ENCODE results near the gene VMP1. TPM values are rescaled to one million over a fixed set of nuclear protein-coding genes. Genes with fewer than 3 reads are reported as not detected.
"Not testable (repeated sequence)": the region's sequence is repeated elsewhere in the genome, so short reads cannot be mapped to it uniquely, and the experiment has no call there.

VMP1 gene
- total RNA-seq, 1 experiment from 2014 or later = 72.8 TPM

DNA sequence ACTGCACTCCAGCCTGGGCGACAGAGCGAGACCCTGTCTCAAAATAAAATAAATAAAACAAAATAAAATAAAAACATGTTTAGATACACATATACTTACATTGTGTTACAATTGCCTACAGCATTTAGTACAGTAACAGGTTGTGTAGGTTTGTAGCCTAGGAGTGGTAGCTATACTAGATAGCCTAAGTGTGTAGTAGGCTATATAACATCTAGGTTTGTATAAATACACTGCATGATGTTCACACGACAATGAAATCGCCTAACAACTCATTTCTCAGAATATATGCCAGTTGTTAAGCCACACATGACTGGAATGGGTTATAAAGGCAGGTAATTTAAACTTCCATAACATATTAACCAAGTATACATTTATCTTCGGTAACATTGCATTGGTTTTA lies 94.7 kb downstream of the VMP1 start (continued):
- no peak for TF ChIP-seq ATF2 (CRISPR knock-in tag; IDR thresholded peaks at IDR 0.05; ENCODE audit: borderline replicate concordance, low read depth)

DNA sequence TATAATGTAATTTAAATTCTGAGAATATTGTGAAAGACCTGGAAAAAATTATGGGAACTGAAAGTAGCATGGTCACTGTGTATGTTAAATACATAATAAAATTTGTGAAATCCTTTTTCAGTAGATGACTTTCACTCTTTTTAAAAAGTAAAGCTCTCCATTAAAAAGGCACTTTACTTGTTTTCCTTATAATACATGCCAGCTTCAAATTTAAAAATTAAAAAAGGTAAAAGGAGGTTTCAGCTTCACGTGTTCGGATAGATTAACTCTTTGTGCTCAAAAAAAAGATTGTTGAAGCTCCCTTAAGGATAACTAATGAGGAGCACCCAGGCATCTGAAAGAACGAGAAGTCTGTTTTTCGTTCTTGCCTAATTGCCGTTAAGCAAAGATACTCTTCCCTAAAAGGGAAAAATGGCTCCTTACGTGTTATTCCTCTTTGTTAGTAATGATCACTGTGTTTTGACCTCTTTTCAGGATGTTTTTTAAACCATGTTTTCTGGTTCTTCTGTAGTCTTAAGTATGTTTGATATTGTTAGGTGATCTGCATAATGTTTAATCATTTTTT lies 97.5 kb downstream of the VMP1 start:
- no peaks in the 10 kb centered on the region for H3K4me1 Mint-ChIP-seq
- POLR2A ChIA-PET = no interaction called here
- H3K27ac Mint-ChIP-seq = no peak overlapping the region
- no peak overlapping the region for H3K4me3 Mint-ChIP-seq
- H3K9me3 Mint-ChIP-seq = no peaks in the 10 kb centered on the region
- ATAC-seq = no peak
- TF ChIP-seq NFE2L1 (CRISPR knock-in tag; IDR thresholded peaks at IDR 0.05) = no peak
- no peaks in the 10 kb centered on the region for H3K36me3 Mint-ChIP-seq
- CTCF ChIA-PET = no interaction called here
- DNase-seq (ENCODE audit: low spot score) = no peak
- no peaks in the 10 kb centered on the region for H3K27me3 Mint-ChIP-seq (ENCODE audit: low read depth)

DNA sequence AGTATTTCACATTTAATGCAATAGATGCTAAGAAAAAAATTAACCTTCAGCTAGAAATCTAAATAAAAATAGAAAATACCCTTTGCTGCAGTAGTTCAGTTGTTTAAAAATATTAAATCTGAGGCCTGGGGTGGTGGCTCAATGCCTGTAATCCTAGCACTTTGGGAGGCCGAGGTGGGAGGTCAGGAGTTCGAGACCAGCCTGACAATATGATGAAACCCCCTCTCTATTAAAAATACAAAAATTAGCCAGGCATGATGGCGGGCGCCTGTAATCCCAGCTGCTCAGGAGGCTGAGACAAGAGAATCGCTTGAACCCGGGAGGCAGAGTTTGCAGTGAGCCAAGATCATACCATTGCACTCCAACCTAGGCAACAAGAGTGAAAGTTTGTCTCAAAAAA lies 98.9 kb downstream of the VMP1 start:
- DNase-seq (ENCODE audit: low spot score); H3K4me3 Mint-ChIP-seq; H3K4me1 Mint-ChIP-seq; H3K27ac Mint-ChIP-seq; H3K27me3 Mint-ChIP-seq (ENCODE audit: low read depth); CTCF ChIA-PET; H3K36me3 Mint-ChIP-seq; H3K9me3 Mint-ChIP-seq; ATAC-seq: not testable (repeated sequence)
- POLR2A ChIA-PET = interaction anchor here (0.6 kb wide), 1 partner anchor 31 kb away, joined by 5 read pairs; no protein-coding TSS in a partner anchor

GRCh38 chr17:59807892-59808509 lies 100.5 kb downstream of the VMP1 start:
- Mint-ChIP-seq H3K36me3 (peaks cover 12% of the 10 kb centered on the region), H3K4me1 (no peaks in the 10 kb centered on the region), H3K27ac (peak overlapping the region; percentile 41), H3K4me3 (no peak overlapping the region), H3K9me3 (no peaks in the 10 kb centered on the region), H3K27me3 (ENCODE audit: low read depth) (no peaks in the 10 kb centered on the region)
- no peak for DNase-seq (ENCODE audit: low spot score)
- ChIA-PET CTCF (interaction anchor here (0.6 to 1.2 kb wide), 2 partner anchors 8 to 29 kb away, joined by 4 read pairs; no protein-coding TSS in a partner anchor), POLR2A (interaction anchor here (0.6 kb wide), 2 partner anchors 30 to 74 kb away, joined by 3 to 6 read pairs; no protein-coding TSS in a partner anchor)
- TF ChIP-seq MYBL2 (CRISPR knock-in tag; IDR thresholded peaks at IDR 0.05) = no peak
- TF ChIP-seq ZNF232 (CRISPR knock-in tag; IDR thresholded peaks at IDR 0.05) = no peak
- no peak for TF ChIP-seq EMX1 (CRISPR knock-in tag; IDR thresholded peaks at IDR 0.05)
- TF ChIP-seq ATF6 (CRISPR knock-in tag; IDR thresholded peaks at IDR 0.05) = no peak
- no peak for TF ChIP-seq TEAD4 (CRISPR knock-in tag; IDR thresholded peaks at IDR 0.05)
- no peak for TF ChIP-seq ZNF532 (CRISPR knock-in tag; IDR thresholded peaks at IDR 0.05; ENCODE audit: borderline replicate concordance)
- no peak for TF ChIP-seq GTF2I (CRISPR knock-in tag; conservative IDR thresholded peaks at IDR 0.05)
- no peak for TF ChIP-seq NFYB (CRISPR knock-in tag; conservative IDR thresholded peaks at IDR 0.05; ENCODE audit: low read depth)
- no peak for TF ChIP-seq ZNF425 (CRISPR knock-in tag; conservative IDR thresholded peaks at IDR 0.05)
- no peak for TF ChIP-seq ZNF121 (CRISPR knock-in tag; IDR thresholded peaks at IDR 0.05)
- no peak for ATAC-seq

All from WTC11 (cell line).